Activated CD4-positive, alpha-beta T cell treated with anti-CD3 and anti-CD28 coated beads, Interleukin-2, amount 50 U/mL, for 4 hours (primary cell): ENCODE data around the gene SUPT5H.
"Not testable (repeated sequence)": the region's sequence is repeated elsewhere in the genome, so short reads cannot be mapped to it uniquely, and the experiment has no call there.

Source experiments
- DNase-seq, 2 experiments: peaks; one replicate each; pipeline ENCODE4 v3.0.0-alpha.2; 2020

The SUPT5H gene

GRCh38 chr19:39426170-39426569 lies 19.2 kb upstream of the SUPT5H start:
- DNase-seq: no peak

- no peak for DNase-seq
These were observed 17.7 kb upstream of the SUPT5H start for GRCh38 chr19:39427707-39428106.

GRCh38 chr19:39428283-39429112 lies 16.9 kb upstream of the SUPT5H start:
- no peak for DNase-seq

- DNase-seq: peak; percentile 49 to 61
These were observed 14.4 kb upstream of the SUPT5H start for GRCh38 chr19:39430675-39431593.

GRCh38 chr19:39432677-39433025 lies 12.7 kb upstream of the SUPT5H start:
- no peak for DNase-seq

- no peak for DNase-seq
These were observed 11.8 kb upstream of the SUPT5H start for GRCh38 chr19:39433480-39434079.

- no peak for DNase-seq
These were observed 11.0 kb upstream of the SUPT5H start for GRCh38 chr19:39434123-39435076.

- peak; percentile 99 to 100 for DNase-seq
These were observed 9.7 kb upstream of the SUPT5H start, which contains the start of gene RPS16 for GRCh38 chr19:39435499-39436349. RPS16 (minus strand) TSS chr19:39435949; CDS start chr19:39435895, 54 bp downstream.

- DNase-seq: no peak
These were observed 9.0 kb upstream of the SUPT5H start for GRCh38 chr19:39436350-39436716.

GRCh38 chr19:39438270-39438934 lies 7.0 kb upstream of the SUPT5H start:
- DNase-seq: no peak

- no peak for DNase-seq
These were observed 685 bp upstream of the SUPT5H start for GRCh38 chr19:39444598-39445195.

GRCh38 chr19:39446365-39447084 lies 1.1 kb downstream of the SUPT5H start:
- DNase-seq: no peak

GRCh38 chr19:39448271-39448670 lies 2.9 kb downstream of the SUPT5H start:
- no peak for DNase-seq

- DNase-seq: no peak
These were observed 3.9 kb downstream of the SUPT5H start for GRCh38 chr19:39449116-39449797.

GRCh38 chr19:39451257-39451656 lies 5.9 kb downstream of the SUPT5H start:
- DNase-seq: not testable (repeated sequence)

- no peak for DNase-seq
These were observed 18.0 kb downstream of the SUPT5H start for GRCh38 chr19:39463403-39463802.

- DNase-seq: no peak
These were observed 20.8 kb downstream of the SUPT5H start for GRCh38 chr19:39465956-39466747.

GRCh38 chr19:39467941-39468340 lies 22.6 kb downstream of the SUPT5H start:
- no peak for DNase-seq
